WERI-Rb-1 (cell line): ENCODE data around the gene RTF1.
"Not testable (repeated sequence)": the region's sequence is repeated elsewhere in the genome, so short reads cannot be mapped to it uniquely, and the experiment has no call there.

Experiments
- DNase-seq: peaks from one replicate; pipeline ENCODE4 v3.0.0-alpha.2; 2020
- H3K27ac ChIP-seq: fragments of 250-450 bp; sonication (Bioruptor Pico); 2 replicates; pipeline ENCODE4 v1.5.1; 2020; ENCODE audit warnings: mild to moderate bottlenecking, moderate library complexity
- H3K27me3 ChIP-seq: fragments of 250-450 bp; sonication (Bioruptor Pico); 2 replicates; pipeline ENCODE4 v1.5.1; 2021; ENCODE audit warnings: mild to moderate bottlenecking, low read depth, moderate library complexity; ENCODE audit not compliant: insufficient read depth, severe bottlenecking
- H3K36me3 ChIP-seq: fragments of 250-450 bp; sonication (Bioruptor Pico); 2 replicates; pipeline ENCODE4 v1.5.1; 2020; ENCODE audit warnings: mild to moderate bottlenecking, moderate library complexity
- H3K4me3 ChIP-seq: 2 replicates; pipeline ENCODE4 v1.5.1; 2011; ENCODE audit warnings: low read depth, mild to moderate bottlenecking, control low read depth, low read length
- H3K9me3 ChIP-seq: fragments of 250-450 bp; sonication (Bioruptor Pico); 2 replicates; pipeline ENCODE4 v1.5.1; 2021; ENCODE audit warnings: mild to moderate bottlenecking, moderate library complexity; ENCODE audit not compliant: severe bottlenecking
- TF ChIP-seq, protein P1 (sequence below): IDR thresholded peaks from 2 replicates; pipeline ENCODE4 v1.5.1; 2011; ENCODE audit warnings: low read depth, mild to moderate bottlenecking, control low read depth, inconsistent platforms, low read length

Gene RTF1

DNA sequence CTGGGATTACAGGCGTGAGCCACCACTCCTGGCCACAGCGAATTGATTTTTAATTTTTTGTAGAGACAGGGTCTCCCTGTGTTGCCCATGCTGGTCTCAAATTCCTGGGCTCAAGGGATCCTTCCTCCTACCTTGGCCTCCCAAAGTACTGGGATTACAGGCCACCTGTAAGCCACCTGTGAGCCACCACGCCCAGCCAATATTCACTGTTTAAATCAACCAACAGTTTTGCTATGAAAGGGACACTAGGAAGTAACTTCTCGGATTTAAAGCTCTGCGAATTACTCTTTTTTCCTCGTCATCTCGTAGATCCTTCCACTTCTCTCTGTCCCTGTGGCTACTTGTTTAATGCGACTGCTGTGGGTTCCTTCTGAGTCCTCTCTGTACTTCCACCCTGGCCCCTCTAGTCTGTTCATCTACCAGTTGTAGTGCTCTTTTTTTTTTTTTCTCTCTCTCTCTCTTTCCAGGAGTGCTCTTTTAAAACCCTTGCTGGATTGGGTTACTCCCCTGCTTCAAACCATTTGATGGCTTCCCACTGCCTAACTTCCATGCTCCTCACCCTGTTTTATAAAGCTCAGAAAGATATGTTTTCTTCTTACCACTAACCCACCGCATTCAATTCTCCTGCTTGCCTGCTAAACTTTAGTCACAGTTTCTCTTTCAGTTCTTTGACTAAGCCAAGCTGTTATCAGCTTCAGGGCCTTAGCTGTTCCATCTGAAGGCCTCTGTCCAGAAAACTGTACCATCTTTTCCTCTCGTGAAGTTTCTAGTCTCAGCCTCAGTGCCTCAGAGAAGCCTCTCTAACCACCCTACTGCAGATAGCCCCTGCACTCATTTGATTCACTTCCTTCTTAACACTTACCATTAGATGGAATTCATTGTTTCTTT, 12.4 kb downstream of the RTF1 start:
- no peaks in the 10 kb centered on the region for H3K9me3 ChIP-seq
- no peak for DNase-seq
- no peak overlapping the region for H3K27ac ChIP-seq
- H3K4me3 ChIP-seq = no peak overlapping the region
- TF ChIP-seq, protein P1, sequence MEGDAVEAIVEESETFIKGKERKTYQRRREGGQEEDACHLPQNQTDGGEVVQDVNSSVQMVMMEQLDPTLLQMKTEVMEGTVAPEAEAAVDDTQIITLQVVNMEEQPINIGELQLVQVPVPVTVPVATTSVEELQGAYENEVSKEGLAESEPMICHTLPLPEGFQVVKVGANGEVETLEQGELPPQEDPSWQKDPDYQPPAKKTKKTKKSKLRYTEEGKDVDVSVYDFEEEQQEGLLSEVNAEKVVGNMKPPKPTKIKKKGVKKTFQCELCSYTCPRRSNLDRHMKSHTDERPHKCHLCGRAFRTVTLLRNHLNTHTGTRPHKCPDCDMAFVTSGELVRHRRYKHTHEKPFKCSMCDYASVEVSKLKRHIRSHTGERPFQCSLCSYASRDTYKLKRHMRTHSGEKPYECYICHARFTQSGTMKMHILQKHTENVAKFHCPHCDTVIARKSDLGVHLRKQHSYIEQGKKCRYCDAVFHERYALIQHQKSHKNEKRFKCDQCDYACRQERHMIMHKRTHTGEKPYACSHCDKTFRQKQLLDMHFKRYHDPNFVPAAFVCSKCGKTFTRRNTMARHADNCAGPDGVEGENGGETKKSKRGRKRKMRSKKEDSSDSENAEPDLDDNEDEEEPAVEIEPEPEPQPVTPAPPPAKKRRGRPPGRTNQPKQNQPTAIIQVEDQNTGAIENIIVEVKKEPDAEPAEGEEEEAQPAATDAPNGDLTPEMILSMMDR = no peak
- no peaks in the 10 kb centered on the region for H3K27me3 ChIP-seq
- H3K36me3 ChIP-seq = peaks cover 21% of the 10 kb centered on the region

DNA sequence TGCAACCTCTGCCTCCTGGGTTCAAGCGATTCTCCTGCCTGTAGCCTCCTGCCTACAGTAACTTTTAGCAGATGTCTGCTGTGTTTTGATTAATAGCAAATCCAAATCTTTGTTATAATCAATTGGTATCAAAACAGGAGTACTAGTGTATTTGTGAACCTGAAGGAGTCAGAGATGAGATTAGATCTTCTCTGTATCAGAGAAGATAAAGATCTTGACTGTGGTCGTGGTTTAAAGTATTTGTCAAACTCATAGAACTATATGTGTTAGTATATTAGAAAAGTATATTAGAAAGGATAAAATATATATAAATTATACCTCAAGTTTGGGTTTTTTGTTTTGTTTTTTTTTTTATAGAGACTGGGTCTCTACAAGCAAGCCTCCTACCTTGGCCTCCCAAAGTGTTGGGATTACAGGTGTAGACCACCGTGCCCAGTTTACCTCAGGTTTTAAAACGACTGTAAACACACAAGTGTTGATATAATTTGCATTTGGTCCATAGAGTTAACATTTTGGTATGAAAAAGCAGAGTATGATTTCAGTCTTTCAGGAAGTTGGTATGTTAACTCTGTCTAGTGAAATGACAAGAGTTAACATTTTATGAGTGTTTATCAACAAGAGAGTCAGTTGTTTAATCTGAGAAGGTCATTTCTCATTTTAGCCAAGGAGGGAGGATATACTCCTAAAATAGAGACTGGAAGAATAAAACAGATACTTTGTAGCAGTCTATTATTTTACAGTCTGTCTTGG, 18.3 kb downstream of the RTF1 start:
- Histone ChIP-seq H3K27ac (no peak overlapping the region), H3K36me3 (peaks cover 35% of the 10 kb centered on the region), H3K27me3 (no peaks in the 10 kb centered on the region), H3K4me3 (no peak overlapping the region), H3K9me3 (no peaks in the 10 kb centered on the region)
- no peak for DNase-seq
- TF ChIP-seq, protein P1 = no peak

DNA sequence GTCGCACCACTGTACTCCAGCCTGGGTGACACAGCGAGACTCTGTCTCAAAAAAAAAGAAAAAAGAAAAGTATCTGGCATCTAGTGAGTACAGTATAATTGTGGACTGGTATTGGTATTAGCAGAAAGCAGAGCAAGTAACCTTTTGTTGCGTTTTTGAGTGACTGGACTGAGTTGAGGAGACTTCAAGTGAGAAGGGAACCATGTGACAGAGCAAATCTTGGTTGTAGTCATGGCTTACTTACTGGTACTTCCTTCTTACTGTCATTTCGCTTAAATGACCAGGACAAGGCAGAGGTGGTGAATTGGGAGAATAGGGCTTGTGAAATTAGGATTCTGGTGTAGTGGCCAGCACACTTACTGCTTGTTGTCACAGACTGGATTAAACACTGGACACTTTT, 20.6 kb downstream of the RTF1 start:
- H3K27ac ChIP-seq = no peak overlapping the region
- H3K9me3 ChIP-seq = no peaks in the 10 kb centered on the region
- H3K27me3 ChIP-seq = no peaks in the 10 kb centered on the region
- no peak overlapping the region for H3K4me3 ChIP-seq
- TF ChIP-seq, protein P1 = no peak
- peaks cover 47% of the 10 kb centered on the region for H3K36me3 ChIP-seq
- no peak for DNase-seq

DNA sequence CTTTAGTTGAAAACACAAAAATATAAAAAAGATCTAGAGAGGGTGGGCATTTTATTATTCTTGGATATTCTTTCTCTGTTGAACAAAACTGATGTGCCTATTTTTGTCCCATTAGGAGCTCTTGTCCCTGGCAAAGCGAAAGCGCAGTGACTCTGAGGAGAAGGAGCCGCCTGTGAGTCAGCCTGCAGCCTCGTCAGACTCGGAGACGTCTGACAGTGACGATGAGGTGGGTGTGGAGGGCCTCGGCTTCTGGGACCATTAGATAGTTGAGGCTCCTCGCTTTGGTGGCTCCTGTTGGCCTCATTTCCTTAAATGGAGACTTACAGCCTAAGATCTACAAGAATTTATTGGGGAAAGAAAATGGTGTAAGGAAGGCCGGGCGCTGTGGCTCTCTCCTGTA, 21.3 kb downstream of the RTF1 start:
- no peak for DNase-seq

DNA sequence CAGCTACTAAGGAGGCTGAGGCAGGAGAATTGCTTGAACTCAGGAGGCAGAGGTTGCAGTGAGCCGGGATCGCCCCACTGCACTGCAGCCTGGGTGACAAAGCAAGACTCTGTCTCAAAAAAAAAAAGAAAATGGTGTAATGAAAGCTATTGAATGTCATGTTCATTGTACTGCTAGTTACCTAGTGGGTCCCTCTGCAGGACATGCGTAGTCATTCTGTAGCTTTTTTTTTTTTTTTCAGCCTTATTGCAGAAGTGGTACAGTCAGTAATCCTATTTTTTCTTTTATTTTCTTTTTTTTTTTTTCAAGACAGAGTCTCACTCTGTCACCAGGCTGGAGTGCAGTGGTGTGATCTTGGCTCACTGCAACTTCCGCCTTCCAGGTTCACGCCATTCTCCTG, 21.9 kb downstream of the RTF1 start:
- H3K9me3 ChIP-seq, H3K27me3 ChIP-seq, H3K4me3 ChIP-seq, DNase-seq, H3K27ac ChIP-seq: not testable (repeated sequence)
- H3K36me3 ChIP-seq = peaks cover 48% of the 10 kb centered on the region

More for the DNA sequence above, 21.3 kb downstream of the RTF1 start:
- TF ChIP-seq, protein P1 = no peak
- Histone ChIP-seq H3K4me3 (no peak overlapping the region), H3K27ac (no peak overlapping the region), H3K27me3 (no peaks in the 10 kb centered on the region), H3K9me3 (no peaks in the 10 kb centered on the region), H3K36me3 (peaks cover 49% of the 10 kb centered on the region)

DNA sequence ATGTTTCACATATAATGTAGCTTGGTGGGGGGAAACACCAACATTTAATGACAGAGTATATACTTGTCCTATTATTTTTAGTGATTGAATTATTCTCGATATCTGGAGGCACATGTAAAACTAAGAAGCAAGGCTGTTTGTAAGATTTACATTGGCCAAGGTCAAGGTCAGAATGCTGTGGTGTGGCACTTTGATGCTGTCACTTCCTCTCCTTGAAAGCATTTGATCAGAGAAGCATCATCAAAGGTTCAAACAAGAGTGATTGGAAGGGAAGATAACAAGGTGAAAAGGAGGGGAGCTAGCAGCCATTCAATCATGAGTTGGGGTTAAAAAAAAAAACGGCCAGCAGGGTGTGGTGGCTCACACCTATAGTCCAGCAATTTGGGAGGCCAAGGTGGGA, 26.4 kb downstream of the RTF1 start:
- no peak overlapping the region for H3K4me3 ChIP-seq
- no peak for DNase-seq
- H3K27me3 ChIP-seq = no peaks in the 10 kb centered on the region
- H3K9me3 ChIP-seq = no peaks in the 10 kb centered on the region
- peaks cover 64% of the 10 kb centered on the region for H3K36me3 ChIP-seq
- no peak overlapping the region for H3K27ac ChIP-seq
- TF ChIP-seq, protein P1 = no peak
